ENCODE data around the gene KRTAP10-2. TPM values are rescaled to one million over a fixed set of nuclear protein-coding genes. Genes with fewer than 3 reads are reported as not detected.

KRTAP10-2 gene
- polyA plus RNA-seq, 1 donor (not counting 4 experiments of a cell fraction or from before 2014, with no cell fraction given) = not detected

DNA sequence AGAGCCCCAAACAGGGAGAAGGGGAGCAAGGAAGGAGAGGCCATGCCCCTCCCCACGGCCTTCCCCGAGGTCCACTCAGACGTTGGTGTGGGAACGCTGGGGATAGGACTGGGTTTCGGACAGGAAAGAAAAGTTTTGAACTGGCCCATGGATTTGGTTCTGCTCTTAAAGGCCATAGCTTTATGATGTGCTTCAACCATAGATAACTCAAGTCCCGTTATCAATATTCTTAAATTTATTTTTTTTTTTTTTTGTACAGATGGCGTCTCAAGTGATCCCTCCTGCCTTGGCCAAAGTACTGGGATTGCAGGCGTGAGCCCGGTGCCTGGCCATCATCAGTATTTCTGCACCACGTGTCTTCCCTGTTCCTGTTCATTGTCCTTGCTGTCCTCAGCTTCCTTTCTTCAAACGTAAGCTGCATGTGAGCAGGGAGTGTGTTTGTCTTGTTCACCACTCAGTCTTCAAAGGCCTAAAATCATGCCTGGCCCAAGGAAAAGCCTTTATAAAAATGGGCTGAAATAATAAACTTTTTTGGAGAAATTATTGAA is 10.5 kb downstream of the KRTAP10-2 start:
- Histone ChIP-seq H3K27me3 (ENCODE audit: control insufficient read depth, extremely low read depth, insufficient read depth, low read length) (no peaks in the 10 kb centered on the region), H3K36me3 (ENCODE audit: control insufficient read depth in 2 of 2, extremely low read depth in 1 of 2, insufficient read depth in 2 of 2, low read length in 2 of 2) (no peaks in the 10 kb centered on the region), H3K9me1 (ENCODE audit: control insufficient read depth, extremely low read depth, insufficient read depth, low read length) (no peaks in the 10 kb centered on the region), H4K20me1 (ENCODE audit: control insufficient read depth, extremely low read depth, insufficient read depth, low read length) (no peaks in the 10 kb centered on the region), H2AFZ (ENCODE audit: control insufficient read depth, low read length) (no peak overlapping the region), H3K9ac (ENCODE audit: control insufficient read depth, extremely low read depth, insufficient read depth, low read length) (no peak overlapping the region), H3K4me3 (ENCODE audit: control insufficient read depth in 2 of 3, extremely low read depth in 1 of 3, insufficient read depth in 2 of 3, low read depth in 1 of 3, low read length in 3 of 3) (no peak overlapping the region), H3K79me2 (ENCODE audit: control insufficient read depth, insufficient read depth, low read length) (no peaks in the 10 kb centered on the region), H3K9me3 (ENCODE audit: control insufficient read depth, low read depth, low read length) (no peaks in the 10 kb centered on the region), H3K4me1 (ENCODE audit: control insufficient read depth, extremely low read depth, insufficient read depth, low read length) (no peaks in the 10 kb centered on the region), H3K27ac (ENCODE audit: control insufficient read depth, insufficient read depth, low read length) (no peak overlapping the region), H3K4me2 (ENCODE audit: control insufficient read depth, extremely low read depth, insufficient read depth, low read depth, low read length) (no peak overlapping the region)
- no peak for FAIRE-seq
- DNase-seq (ENCODE audit: low read depth, low spot score) = no peak
- TF ChIP-seq EZH2 (IDR thresholded peaks at IDR 0.05; ENCODE audit: low read length) = no peak
- TF ChIP-seq, protein P1, sequence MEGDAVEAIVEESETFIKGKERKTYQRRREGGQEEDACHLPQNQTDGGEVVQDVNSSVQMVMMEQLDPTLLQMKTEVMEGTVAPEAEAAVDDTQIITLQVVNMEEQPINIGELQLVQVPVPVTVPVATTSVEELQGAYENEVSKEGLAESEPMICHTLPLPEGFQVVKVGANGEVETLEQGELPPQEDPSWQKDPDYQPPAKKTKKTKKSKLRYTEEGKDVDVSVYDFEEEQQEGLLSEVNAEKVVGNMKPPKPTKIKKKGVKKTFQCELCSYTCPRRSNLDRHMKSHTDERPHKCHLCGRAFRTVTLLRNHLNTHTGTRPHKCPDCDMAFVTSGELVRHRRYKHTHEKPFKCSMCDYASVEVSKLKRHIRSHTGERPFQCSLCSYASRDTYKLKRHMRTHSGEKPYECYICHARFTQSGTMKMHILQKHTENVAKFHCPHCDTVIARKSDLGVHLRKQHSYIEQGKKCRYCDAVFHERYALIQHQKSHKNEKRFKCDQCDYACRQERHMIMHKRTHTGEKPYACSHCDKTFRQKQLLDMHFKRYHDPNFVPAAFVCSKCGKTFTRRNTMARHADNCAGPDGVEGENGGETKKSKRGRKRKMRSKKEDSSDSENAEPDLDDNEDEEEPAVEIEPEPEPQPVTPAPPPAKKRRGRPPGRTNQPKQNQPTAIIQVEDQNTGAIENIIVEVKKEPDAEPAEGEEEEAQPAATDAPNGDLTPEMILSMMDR (optimal IDR thresholded peaks at IDR 0.05 in 1 of 3, IDR thresholded peaks at IDR 0.05 in 1 of 3, conservative IDR thresholded peaks at IDR 0.05 in 1 of 3; ENCODE audit: extremely low read depth in 1 of 3, insufficient read depth in 2 of 3, low read length in 3 of 3) = no peak
- dilution Hi-C loops (cut with MboI; ENCODE audit: extremely low pct_ligation_motif_present, low sequenced_read_pairs) = no loop called here

GRCh38 chr21:44539991-44540666 is 11.2 kb downstream of the KRTAP10-2 start, which contains the start of gene KRTAP10-1:
TSS of gene KRTAP10-1 (minus strand) at chr21:44540195. CDS start at chr21:44540150, 45 bp downstream.
- Histone ChIP-seq H3K27ac (ENCODE audit: control insufficient read depth, insufficient read depth, low read length) (no peak within 1 kb of the TSS), H3K36me3 (ENCODE audit: control insufficient read depth in 2 of 2, extremely low read depth in 1 of 2, insufficient read depth in 2 of 2, low read length in 2 of 2) (no peaks in the 10 kb centered on the region), H3K79me2 (ENCODE audit: control insufficient read depth, insufficient read depth, low read length) (no peaks in the 10 kb centered on the region), H3K4me2 (ENCODE audit: control insufficient read depth, extremely low read depth, insufficient read depth, low read depth, low read length) (no peak within 1 kb of the TSS), H3K27me3 (ENCODE audit: control insufficient read depth, extremely low read depth, insufficient read depth, low read length) (no peaks in the 10 kb centered on the region), H3K4me1 (ENCODE audit: control insufficient read depth, extremely low read depth, insufficient read depth, low read length) (no peaks in the 10 kb centered on the region), H2AFZ (ENCODE audit: control insufficient read depth, low read length) (no peak within 1 kb of the TSS), H3K9me1 (ENCODE audit: control insufficient read depth, extremely low read depth, insufficient read depth, low read length) (no peaks in the 10 kb centered on the region), H3K9ac (ENCODE audit: control insufficient read depth, extremely low read depth, insufficient read depth, low read length) (no peak within 1 kb of the TSS), H4K20me1 (ENCODE audit: control insufficient read depth, extremely low read depth, insufficient read depth, low read length) (no peaks in the 10 kb centered on the region), H3K9me3 (ENCODE audit: control insufficient read depth, low read depth, low read length) (no peaks in the 10 kb centered on the region), H3K4me3 (ENCODE audit: control insufficient read depth in 2 of 3, extremely low read depth in 1 of 3, insufficient read depth in 2 of 3, low read depth in 1 of 3, low read length in 3 of 3) (no peak within 1 kb of the TSS)
- TF ChIP-seq, protein P1 (optimal IDR thresholded peaks at IDR 0.05 in 1 of 3, IDR thresholded peaks at IDR 0.05 in 1 of 3, conservative IDR thresholded peaks at IDR 0.05 in 1 of 3; ENCODE audit: extremely low read depth in 1 of 3, insufficient read depth in 2 of 3, low read length in 3 of 3) = no peak
- no peak for TF ChIP-seq EZH2 (IDR thresholded peaks at IDR 0.05; ENCODE audit: low read length)
- dilution Hi-C loops (cut with MboI; ENCODE audit: extremely low pct_ligation_motif_present, low sequenced_read_pairs) = no loop called here
- DNase-seq (ENCODE audit: low read depth, low spot score) (no peak), FAIRE-seq (no peak)
